WTC11 (cell line): ENCODE measurements around the gene TBX10.
"Not testable (repeated sequence)": the region's sequence is repeated elsewhere in the genome, so short reads cannot be mapped to it uniquely, and the experiment has no call there.

Source experiments
- ATF1 ChIP-seq: sonication (generic); formaldehyde crosslinking; IDR thresholded peaks from 2 replicates; pipeline ENCODE4 v1.8.1; 2023; ENCODE audit warnings: mild to moderate bottlenecking, moderate library complexity, missing genetic modification reagents
- CTCF ChIP-seq: fragments of 200-600 bp; IDR thresholded peaks from 2 replicates; pipeline ENCODE4 v1.8.0; 2022; ENCODE audit warnings: antibody characterized with exemption
- ELF4 ChIP-seq: sonication (generic); formaldehyde crosslinking; IDR thresholded peaks from 2 replicates; pipeline ENCODE4 v1.8.1; 2022; ENCODE audit warnings: low read depth, mild to moderate bottlenecking, moderate library complexity, missing genetic modification reagents
- ESRRA ChIP-seq: sonication (generic); formaldehyde crosslinking; IDR thresholded peaks from 2 replicates; pipeline ENCODE4 v1.8.1; 2022; ENCODE audit warnings: mild to moderate bottlenecking, missing genetic modification reagents, borderline replicate concordance
- FOXJ3 ChIP-seq: sonication (generic); formaldehyde crosslinking; IDR thresholded peaks from 2 replicates; pipeline ENCODE4 v1.9.0; 2021; ENCODE audit warnings: missing genetic modification reagents, mild to moderate bottlenecking, borderline replicate concordance
- GRHL2 ChIP-seq: fragments of 250-450 bp; sonication (Bioruptor Pico); IDR thresholded peaks from 2 replicates; pipeline ENCODE4 v1.8.0; 2022; ENCODE audit warnings: mild to moderate bottlenecking, moderate library complexity; ENCODE audit not compliant: insufficient replicate concordance, severe bottlenecking
- SP1 ChIP-seq: sonication (generic); formaldehyde crosslinking; conservative IDR thresholded peaks from 2 replicates; pipeline ENCODE4 v1.8.1; 2022; ENCODE audit warnings: missing genetic modification reagents
- TCF7 ChIP-seq: sonication (generic); formaldehyde crosslinking; IDR thresholded peaks from 2 replicates; pipeline ENCODE4 v1.8.0; 2022; ENCODE audit warnings: mild to moderate bottlenecking, low read depth, missing genetic modification reagents, moderate library complexity
- USF2 ChIP-seq: sonication (generic); formaldehyde crosslinking; IDR thresholded peaks from 2 replicates; pipeline ENCODE4 v1.8.1; 2023; ENCODE audit warnings: mild to moderate bottlenecking, missing genetic modification reagents, moderate library complexity
- TF ChIP-seq, protein P1 (sequence below): fragments of 250-450 bp; sonication (Bioruptor Pico); IDR thresholded peaks from 2 replicates; pipeline ENCODE4 v1.9.0; 2021; ENCODE audit warnings: mild to moderate bottlenecking
- TF ChIP-seq, protein P2 (sequence below): sonication (generic); formaldehyde crosslinking; IDR thresholded peaks from 2 replicates; pipeline ENCODE4 v1.8.0; 2022; ENCODE audit warnings: mild to moderate bottlenecking, missing genetic modification reagents
- TF ChIP-seq, protein P3 (sequence below): sonication (generic); formaldehyde crosslinking; IDR thresholded peaks from 2 replicates; pipeline ENCODE4 v1.8.0; 2022; ENCODE audit warnings: mild to moderate bottlenecking, missing genetic modification reagents

- not testable (repeated sequence) for TF ChIP-seq CTCF; FOXJ3; ESRRA (CRISPR knock-in tag); USF2 (CRISPR knock-in tag); GRHL2; TCF7 (CRISPR knock-in tag); ATF1; ELF4 (CRISPR knock-in tag); SP1 (CRISPR knock-in tag)
- TF ChIP-seq, protein P1, sequence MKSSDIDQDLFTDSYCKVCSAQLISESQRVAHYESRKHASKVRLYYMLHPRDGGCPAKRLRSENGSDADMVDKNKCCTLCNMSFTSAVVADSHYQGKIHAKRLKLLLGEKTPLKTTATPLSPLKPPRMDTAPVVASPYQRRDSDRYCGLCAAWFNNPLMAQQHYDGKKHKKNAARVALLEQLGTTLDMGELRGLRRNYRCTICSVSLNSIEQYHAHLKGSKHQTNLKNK (CRISPR knock-in tag) = not testable (repeated sequence)
- TF ChIP-seq, protein P2, sequence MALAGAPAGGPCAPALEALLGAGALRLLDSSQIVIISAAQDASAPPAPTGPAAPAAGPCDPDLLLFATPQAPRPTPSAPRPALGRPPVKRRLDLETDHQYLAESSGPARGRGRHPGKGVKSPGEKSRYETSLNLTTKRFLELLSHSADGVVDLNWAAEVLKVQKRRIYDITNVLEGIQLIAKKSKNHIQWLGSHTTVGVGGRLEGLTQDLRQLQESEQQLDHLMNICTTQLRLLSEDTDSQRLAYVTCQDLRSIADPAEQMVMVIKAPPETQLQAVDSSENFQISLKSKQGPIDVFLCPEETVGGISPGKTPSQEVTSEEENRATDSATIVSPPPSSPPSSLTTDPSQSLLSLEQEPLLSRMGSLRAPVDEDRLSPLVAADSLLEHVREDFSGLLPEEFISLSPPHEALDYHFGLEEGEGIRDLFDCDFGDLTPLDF (CRISPR knock-in tag) = not testable (repeated sequence)
- TF ChIP-seq, protein P3, sequence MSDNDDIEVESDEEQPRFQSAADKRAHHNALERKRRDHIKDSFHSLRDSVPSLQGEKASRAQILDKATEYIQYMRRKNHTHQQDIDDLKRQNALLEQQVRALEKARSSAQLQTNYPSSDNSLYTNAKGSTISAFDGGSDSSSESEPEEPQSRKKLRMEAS (CRISPR knock-in tag) = not testable (repeated sequence)
Observed at GRCh38 chr11:67604119-67604518, 35.4 kb downstream of the TBX10 start.
